RWPE2 (cell line): ENCODE measurements around the gene SV2B.

Experiments
- ATAC-seq: fragments of 200-7000 bp; cut with Tn5 transposase; 3 replicates; pipeline ENCODE4 v1.9.1; 2021; ENCODE audit warnings: low read depth
- DNase-seq: peaks from one replicate; pipeline ENCODE4 v3.0.0-alpha.2; 2020; ENCODE audit warnings: low spot score
- H3K27ac ChIP-seq: fragments of 450-650 bp; 2 replicates; pipeline ENCODE4 v1.5.1; 2017; ENCODE audit warnings: mild to moderate bottlenecking; ENCODE audit not compliant: poor library complexity, severe bottlenecking
- H3K27me3 ChIP-seq: fragments of 250-450 bp; sonication (Bioruptor Pico); 2 replicates; pipeline ENCODE4 v1.5.1; 2021; ENCODE audit warnings: mild to moderate bottlenecking, moderate library complexity; ENCODE audit not compliant: insufficient read depth, poor library complexity, severe bottlenecking
- H3K36me3 ChIP-seq: fragments of 250-450 bp; sonication (Bioruptor Pico); 2 replicates; pipeline ENCODE4 v1.5.1; 2020; ENCODE audit warnings: low read depth, mild to moderate bottlenecking, moderate library complexity
- H3K4me1 ChIP-seq: fragments of 250-450 bp; sonication (Bioruptor Pico); 2 replicates; pipeline ENCODE4 v1.5.1; 2021; ENCODE audit warnings: mild to moderate bottlenecking, moderate library complexity; ENCODE audit not compliant: insufficient read depth, poor library complexity, severe bottlenecking
- H3K4me3 ChIP-seq: fragments of 250-450 bp; sonication (Bioruptor Pico); 2 replicates; pipeline ENCODE4 v1.5.1; 2021; ENCODE audit warnings: mild to moderate bottlenecking, moderate library complexity; ENCODE audit not compliant: severe bottlenecking
- H3K9me3 ChIP-seq: fragments of 250-450 bp; sonication (Bioruptor Pico); 2 replicates; pipeline ENCODE4 v1.5.1; 2021; ENCODE audit warnings: mild to moderate bottlenecking, moderate library complexity; ENCODE audit not compliant: severe bottlenecking
- CTCF ChIP-seq: fragments of 450-650 bp; IDR thresholded peaks from one replicate; pipeline ENCODE4 v1.5.1; 2017; ENCODE audit warnings: mild to moderate bottlenecking, moderate library complexity; ENCODE audit not compliant: poor library complexity, severe bottlenecking

The SV2B gene

GRCh38 chr15:91117375-91117774, 17.3 kb downstream of the SV2B start:
- no peak for TF ChIP-seq CTCF
- no peaks in the 10 kb centered on the region for H3K36me3 ChIP-seq
- no peaks in the 10 kb centered on the region for H3K4me1 ChIP-seq
- ATAC-seq (no peak), DNase-seq (no peak)
- no peaks in the 10 kb centered on the region for H3K9me3 ChIP-seq
- H3K4me3 ChIP-seq: no peak overlapping the region
- H3K27ac ChIP-seq: no peak overlapping the region
- H3K27me3 ChIP-seq: peaks cover 47% of the 10 kb centered on the region

- DNase-seq: no peak
- Histone ChIP-seq H3K27ac (no peak overlapping the region), H3K9me3 (no peaks in the 10 kb centered on the region), H3K4me1 (no peaks in the 10 kb centered on the region), H3K27me3 (peaks cover 36% of the 10 kb centered on the region), H3K36me3 (no peaks in the 10 kb centered on the region), H3K4me3 (no peak overlapping the region)
- ATAC-seq: no peak
- TF ChIP-seq CTCF: no peak
Measured at GRCh38 chr15:91118817-91119590, 18.9 kb downstream of the SV2B start.

DNA sequence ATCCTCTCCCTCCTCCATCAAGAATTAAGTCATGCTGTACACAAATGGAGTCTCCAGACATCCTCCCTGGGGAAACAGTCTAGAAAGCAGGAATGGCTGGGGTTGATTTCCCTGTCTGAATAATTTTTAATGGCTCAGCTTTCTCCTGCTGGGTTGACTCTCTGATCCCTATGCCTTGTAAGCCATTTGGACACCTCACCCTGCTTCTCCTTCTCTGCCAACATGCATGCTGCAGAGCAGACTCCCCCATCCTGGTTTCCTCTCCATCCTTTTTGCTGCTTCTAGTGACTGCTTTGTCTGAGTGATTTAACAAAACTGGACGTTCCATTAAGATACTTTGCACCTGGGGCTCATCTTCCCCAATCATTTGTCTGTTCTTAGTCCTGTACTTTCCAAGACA, 22.2 kb downstream of the SV2B start:
- H3K27me3 ChIP-seq: peaks cover 36% of the 10 kb centered on the region
- TF ChIP-seq CTCF: no peak
- no peaks in the 10 kb centered on the region for H3K9me3 ChIP-seq
- H3K4me3 ChIP-seq: no peak overlapping the region
- no peak overlapping the region for H3K27ac ChIP-seq
- no peak for DNase-seq
- ATAC-seq: no peak
- no peaks in the 10 kb centered on the region for H3K4me1 ChIP-seq
- no peaks in the 10 kb centered on the region for H3K36me3 ChIP-seq

- no peak for ATAC-seq
- Histone ChIP-seq H3K27me3 (peaks cover 28% of the 10 kb centered on the region), H3K36me3 (no peaks in the 10 kb centered on the region), H3K4me1 (no peaks in the 10 kb centered on the region), H3K27ac (no peak overlapping the region), H3K4me3 (no peak overlapping the region), H3K9me3 (no peaks in the 10 kb centered on the region)
- no peak for DNase-seq
- TF ChIP-seq CTCF: no peak
Measured at GRCh38 chr15:91124132-91124531, 24.1 kb downstream of the SV2B start.

DNA sequence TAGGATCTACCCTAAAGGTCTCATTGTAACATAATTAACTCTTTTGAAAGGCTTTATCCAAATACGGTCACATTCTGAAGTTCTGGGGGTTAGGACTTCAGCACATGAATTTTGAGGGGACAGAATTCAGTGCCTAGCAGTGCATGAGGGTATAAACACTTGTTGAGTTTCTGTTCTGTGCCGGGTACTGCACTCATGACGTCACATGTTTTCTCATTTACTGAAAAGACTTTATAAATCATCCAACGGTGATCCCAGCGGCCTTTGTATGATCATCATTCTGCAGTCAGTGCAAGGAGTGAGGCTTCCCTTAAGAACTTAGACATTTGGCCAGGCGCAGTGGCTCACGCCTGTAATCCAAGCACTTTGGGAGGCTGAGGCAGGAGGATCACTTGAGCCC, 25.1 kb downstream of the SV2B start:
- DNase-seq (no peak), ATAC-seq (no peak)
- Histone ChIP-seq H3K4me1 (no peaks in the 10 kb centered on the region), H3K27me3 (peaks cover 17% of the 10 kb centered on the region), H3K9me3 (no peaks in the 10 kb centered on the region), H3K4me3 (no peak overlapping the region), H3K27ac (no peak overlapping the region), H3K36me3 (no peaks in the 10 kb centered on the region)
- no peak for TF ChIP-seq CTCF
